ENCODE data around the gene M1AP.
A peak's percentile ranks its signal among the peaks of the same experiment; 100 is the strongest.

The M1AP gene

DNA sequence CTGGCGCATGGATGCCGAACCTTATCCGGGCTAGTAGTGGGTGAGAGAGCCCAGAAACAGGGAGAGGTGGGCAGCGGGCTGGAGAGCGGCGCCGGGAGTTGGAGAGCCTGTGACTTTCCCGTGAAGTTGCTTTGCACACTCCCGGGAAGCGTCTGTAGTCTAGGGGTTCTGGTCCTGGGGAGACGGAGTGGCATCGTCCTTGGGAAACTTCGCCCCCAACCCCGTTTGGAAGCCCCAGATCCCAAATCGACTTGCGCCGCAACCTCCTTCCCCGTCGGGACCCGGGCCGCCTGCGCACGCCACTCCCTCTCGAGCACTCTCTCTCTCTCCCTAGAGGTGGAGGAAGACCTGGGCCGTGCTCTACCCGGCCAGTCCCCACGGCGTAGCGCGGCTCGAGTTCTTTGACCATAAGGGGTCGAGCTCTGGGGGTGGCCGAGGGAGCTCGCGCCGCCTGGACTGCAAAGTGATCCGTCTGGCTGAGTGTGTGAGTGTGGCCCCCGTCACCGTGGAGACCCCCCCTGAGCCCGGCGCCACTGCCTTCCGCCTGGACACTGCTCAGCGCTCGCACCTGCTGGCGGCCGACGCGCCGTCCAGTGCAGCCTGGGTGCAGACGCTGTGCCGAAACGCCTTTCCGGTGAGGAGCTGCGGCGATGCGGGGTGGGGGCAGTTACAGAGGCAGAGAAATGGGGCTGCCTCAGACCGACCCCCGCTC, 93.2 kb downstream of the M1AP start:
- H3K36me3 ChIP-seq (ENCODE audit: insufficient read depth, low read length) = no peaks in the 10 kb centered on the region
- peak overlapping the region; percentile 76 for H3K4me3 ChIP-seq
- DNase-seq (ENCODE audit: low read depth, low spot score) = no peak
- H3K9ac ChIP-seq (ENCODE audit: insufficient read length) = no peak overlapping the region
- no peak overlapping the region for H3K27ac ChIP-seq
- TF ChIP-seq POLR2AphosphoS5 (IDR thresholded peaks at IDR 0.05; ENCODE audit: borderline replicate concordance, low read depth, low read length) (no peak; the same call in 1 of the 2 replicates), EZH2 (IDR thresholded peaks at IDR 0.05) (no peak), FOXP2 (optimal IDR thresholded peaks at IDR 0.05; ENCODE audit: control extremely low read depth, extremely low read length, insufficient read depth) (no peak)
- no peaks in the 10 kb centered on the region for H3K9me3 ChIP-seq (ENCODE audit: low read depth, low read length)

- H3K27ac ChIP-seq = no peak within 1 kb of the TSS
Measured at GRCh38 chr2:74553892-74554819, 94.0 kb downstream of the M1AP start, which contains the start of the genes DOK1 and LOXL3. Gene DOK1 (plus strand): TSS chr2:74554720. CDS start chr2:74554755, 35 bp downstream. Gene LOXL3 (minus strand): TSS chr2:74553942. CDS start chr2:74552634, 1,308 bp downstream.

DNA sequence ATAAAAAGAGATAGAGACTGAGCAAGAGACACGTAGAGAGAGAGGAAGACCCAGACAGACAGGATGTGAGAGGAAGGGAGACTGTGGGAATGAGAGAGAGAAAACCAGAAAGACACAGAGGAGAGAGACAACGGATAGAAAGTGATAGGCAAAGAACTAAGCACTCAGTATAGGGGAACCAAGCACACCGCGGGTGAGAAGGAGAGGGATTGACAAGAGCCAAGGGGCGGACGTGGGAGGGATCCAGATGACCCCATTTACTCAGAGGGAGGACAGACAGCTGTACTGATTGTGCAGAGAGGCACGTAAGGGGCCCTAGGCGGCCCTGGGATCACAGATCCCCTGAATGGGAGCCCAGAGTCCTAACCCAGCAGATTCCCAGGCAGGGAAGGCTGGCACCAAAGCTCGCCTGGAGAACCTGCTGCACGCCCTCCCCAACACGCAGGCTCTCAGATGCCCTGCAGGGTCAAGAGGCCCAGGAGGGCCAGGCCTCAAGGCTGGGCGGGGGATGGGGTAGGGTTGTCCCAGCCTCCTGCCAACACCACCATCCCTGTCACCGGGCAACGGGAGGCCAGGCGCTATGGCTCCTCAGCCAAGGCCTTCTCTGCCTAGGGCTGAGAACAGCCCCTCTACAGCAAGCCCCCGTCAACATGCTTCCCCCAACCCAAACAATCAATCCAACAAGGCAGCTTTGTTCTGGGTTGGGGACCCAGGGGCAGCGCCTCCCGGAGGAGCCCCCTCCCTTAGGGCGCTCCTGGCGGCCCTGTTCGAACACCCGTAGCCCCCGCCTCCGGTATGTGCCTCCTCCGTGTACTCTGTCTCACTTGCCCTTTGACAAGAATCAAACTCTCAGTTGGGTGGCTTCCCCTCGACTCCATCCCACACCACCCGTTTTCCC, 95.0 kb downstream of the M1AP start:
- Histone ChIP-seq H3K4me3 (no peak overlapping the region), H3K27ac (no peak overlapping the region), H3K9me3 (ENCODE audit: low read depth, low read length) (no peaks in the 10 kb centered on the region), H3K9ac (ENCODE audit: insufficient read length) (no peak overlapping the region), H3K36me3 (ENCODE audit: insufficient read depth, low read length) (no peaks in the 10 kb centered on the region)
- no peak for DNase-seq (ENCODE audit: low read depth, low spot score)
- TF ChIP-seq FOXP2 (optimal IDR thresholded peaks at IDR 0.05; ENCODE audit: control extremely low read depth, extremely low read length, insufficient read depth) (no peak), EZH2 (IDR thresholded peaks at IDR 0.05) (no peak), POLR2AphosphoS5 (IDR thresholded peaks at IDR 0.05; ENCODE audit: borderline replicate concordance, low read depth, low read length) (no peak)

More at GRCh38 chr2:74553892-74554819, 94.0 kb downstream of the M1AP start, which contains the start of the genes DOK1 and LOXL3:
- Histone ChIP-seq H3K9me3 (ENCODE audit: low read depth, low read length) (no peaks in the 10 kb centered on the region), H3K9ac (ENCODE audit: insufficient read length) (no peak within 1 kb of the TSS), H3K4me3 (peak within 1 kb of the TSS; percentile 76), H3K36me3 (ENCODE audit: insufficient read depth, low read length) (no peaks in the 10 kb centered on the region)
- DNase-seq (ENCODE audit: low read depth, low spot score) = no peak
- TF ChIP-seq POLR2AphosphoS5 (IDR thresholded peaks at IDR 0.05; ENCODE audit: borderline replicate concordance, low read depth, low read length) (0 out of 2 replicates have a peak, but pooled peaks have one; percentile 22), EZH2 (IDR thresholded peaks at IDR 0.05) (no peak)

DNA sequence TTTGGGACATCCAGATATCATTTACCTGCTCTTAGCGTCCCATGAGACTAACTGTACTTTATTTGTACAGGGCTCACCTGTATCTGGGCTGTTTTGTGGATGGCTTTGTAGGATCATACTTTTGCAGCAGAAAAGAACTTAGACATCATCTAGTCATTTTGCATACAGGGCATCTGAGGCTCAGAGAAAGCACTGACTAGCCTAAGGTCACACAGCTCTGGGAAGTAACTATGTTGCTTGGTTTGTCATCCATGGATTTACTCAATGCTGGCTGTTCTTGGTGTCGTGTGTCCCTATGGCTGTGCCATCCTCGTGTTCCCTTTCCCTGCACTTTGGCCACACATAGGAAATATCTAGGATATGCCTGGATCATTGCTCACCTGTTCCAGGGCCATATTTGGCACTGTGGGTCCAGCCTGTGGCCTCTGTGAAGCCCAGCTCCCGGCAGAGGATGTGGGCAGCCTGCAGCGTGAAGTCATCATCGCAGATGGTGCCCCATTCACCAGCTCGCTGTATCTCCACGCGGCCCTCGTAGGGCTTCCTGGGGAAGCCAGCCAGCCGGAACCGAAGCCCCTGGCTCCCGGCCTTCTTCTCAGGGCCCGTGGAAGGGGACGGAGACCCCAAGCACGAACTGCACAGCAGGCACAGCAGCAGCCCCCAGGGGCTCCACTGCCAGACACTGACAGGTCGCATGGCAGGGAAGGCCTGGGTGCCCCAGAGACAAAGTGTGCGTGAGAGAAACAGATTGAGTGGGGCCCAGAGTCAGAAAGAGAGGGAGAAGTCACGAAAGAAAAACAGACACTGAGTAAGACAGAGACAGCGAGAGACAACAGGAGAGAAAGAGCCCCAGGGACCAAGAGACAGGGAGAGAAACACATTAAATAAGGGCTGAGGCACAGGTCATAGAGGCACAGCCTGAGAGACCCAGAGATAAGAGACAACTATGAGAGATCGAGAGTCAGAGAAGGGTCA, 95.9 kb downstream of the M1AP start:
- Histone ChIP-seq H3K27ac (no peak overlapping the region), H3K4me3 (no peak overlapping the region), H3K36me3 (ENCODE audit: insufficient read depth, low read length) (no peaks in the 10 kb centered on the region), H3K9me3 (ENCODE audit: low read depth, low read length) (no peaks in the 10 kb centered on the region), H3K9ac (ENCODE audit: insufficient read length) (no peak overlapping the region)
- DNase-seq (ENCODE audit: low read depth, low spot score) = no peak
- TF ChIP-seq POLR2AphosphoS5 (IDR thresholded peaks at IDR 0.05; ENCODE audit: borderline replicate concordance, low read depth, low read length) (no peak), EZH2 (IDR thresholded peaks at IDR 0.05) (no peak), FOXP2 (optimal IDR thresholded peaks at IDR 0.05; ENCODE audit: control extremely low read depth, extremely low read length, insufficient read depth) (no peak)

- no peaks in the 10 kb centered on the region for H3K9me3 ChIP-seq (ENCODE audit: low read depth, low read length)
- DNase-seq (ENCODE audit: low read depth, low spot score) = no peak
- no peak overlapping the region for H3K4me3 ChIP-seq
- no peak overlapping the region for H3K27ac ChIP-seq
- H3K36me3 ChIP-seq (ENCODE audit: insufficient read depth, low read length) = no peaks in the 10 kb centered on the region
- no peak overlapping the region for H3K9ac ChIP-seq (ENCODE audit: insufficient read length)
- TF ChIP-seq EZH2 (IDR thresholded peaks at IDR 0.05) (no peak), FOXP2 (optimal IDR thresholded peaks at IDR 0.05; ENCODE audit: control extremely low read depth, extremely low read length, insufficient read depth) (no peak), POLR2AphosphoS5 (IDR thresholded peaks at IDR 0.05; ENCODE audit: borderline replicate concordance, low read depth, low read length) (no peak)
Measured at GRCh38 chr2:74551530-74551929, 96.6 kb downstream of the M1AP start.

- no peak overlapping the region for H3K9ac ChIP-seq (ENCODE audit: insufficient read length)
- H3K27ac ChIP-seq = no peak overlapping the region
- H3K4me3 ChIP-seq = no peak overlapping the region
- H3K36me3 ChIP-seq (ENCODE audit: insufficient read depth, low read length) = no peaks in the 10 kb centered on the region
- TF ChIP-seq FOXP2 (optimal IDR thresholded peaks at IDR 0.05; ENCODE audit: control extremely low read depth, extremely low read length, insufficient read depth) = no peak
- no peak for TF ChIP-seq EZH2 (IDR thresholded peaks at IDR 0.05)
- no peak for DNase-seq (ENCODE audit: low read depth, low spot score)
- no peaks in the 10 kb centered on the region for H3K9me3 ChIP-seq (ENCODE audit: low read depth, low read length)
Measured at GRCh38 chr2:74550231-74550630, 97.9 kb downstream of the M1AP start.
